ENCODE data around the gene OXSR1.

DNA sequence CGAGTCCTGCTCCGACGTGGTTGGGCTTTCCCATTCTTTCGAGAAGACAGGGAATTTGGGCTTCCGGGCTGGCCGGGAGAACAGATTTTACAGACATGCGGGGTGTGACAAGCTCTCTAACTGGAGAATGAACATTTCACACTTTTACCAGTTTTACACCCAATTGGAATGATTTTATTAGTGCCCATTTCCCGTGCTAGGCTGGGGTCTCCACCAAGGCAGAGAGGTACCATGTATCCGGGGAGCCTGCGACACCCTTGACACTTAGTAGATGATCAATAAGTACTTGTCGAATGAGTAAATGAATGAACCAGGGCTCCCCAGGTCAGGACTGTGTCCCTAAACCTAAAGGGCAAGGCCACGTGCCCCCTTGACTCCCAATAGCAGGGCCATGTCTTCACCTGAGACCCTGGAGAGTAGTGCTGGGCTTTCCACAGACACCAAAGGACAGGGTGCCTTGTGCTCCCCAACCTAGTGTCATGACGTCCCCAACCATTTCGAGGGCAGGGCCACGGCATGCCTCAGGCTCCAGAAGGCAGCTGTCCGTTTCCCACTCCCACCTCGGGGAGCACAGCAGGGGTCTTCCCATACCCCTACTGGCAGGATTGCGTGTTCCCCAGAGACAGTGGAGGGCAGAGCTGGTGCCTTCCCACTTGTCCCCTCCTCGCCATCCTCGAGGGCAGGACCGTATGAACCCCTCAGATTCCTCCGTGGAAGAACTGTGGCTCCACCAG lies 27.6 kb upstream of the OXSR1 start:
- TF ChIP-seq, protein P1, sequence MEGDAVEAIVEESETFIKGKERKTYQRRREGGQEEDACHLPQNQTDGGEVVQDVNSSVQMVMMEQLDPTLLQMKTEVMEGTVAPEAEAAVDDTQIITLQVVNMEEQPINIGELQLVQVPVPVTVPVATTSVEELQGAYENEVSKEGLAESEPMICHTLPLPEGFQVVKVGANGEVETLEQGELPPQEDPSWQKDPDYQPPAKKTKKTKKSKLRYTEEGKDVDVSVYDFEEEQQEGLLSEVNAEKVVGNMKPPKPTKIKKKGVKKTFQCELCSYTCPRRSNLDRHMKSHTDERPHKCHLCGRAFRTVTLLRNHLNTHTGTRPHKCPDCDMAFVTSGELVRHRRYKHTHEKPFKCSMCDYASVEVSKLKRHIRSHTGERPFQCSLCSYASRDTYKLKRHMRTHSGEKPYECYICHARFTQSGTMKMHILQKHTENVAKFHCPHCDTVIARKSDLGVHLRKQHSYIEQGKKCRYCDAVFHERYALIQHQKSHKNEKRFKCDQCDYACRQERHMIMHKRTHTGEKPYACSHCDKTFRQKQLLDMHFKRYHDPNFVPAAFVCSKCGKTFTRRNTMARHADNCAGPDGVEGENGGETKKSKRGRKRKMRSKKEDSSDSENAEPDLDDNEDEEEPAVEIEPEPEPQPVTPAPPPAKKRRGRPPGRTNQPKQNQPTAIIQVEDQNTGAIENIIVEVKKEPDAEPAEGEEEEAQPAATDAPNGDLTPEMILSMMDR (IDR thresholded peaks at IDR 0.05) = no peak
- no peak for TF ChIP-seq POLR2A (IDR thresholded peaks at IDR 0.05)

All from uterus (tissue), 2 donors.